H1 (cell line): Measurements from ENCODE around the gene CAPN15. TPM values are rescaled to one million over a fixed set of nuclear protein-coding genes. Genes with fewer than 3 reads are reported as not detected.

ENCODE experiments used
- CTCF ChIA-PET: fragments of 300-600 bp; sonication (Branson Sonifier 250); formaldehyde crosslinking; loops from one replicate; lab custom pipeline; 2021; ENCODE audit not compliant: partially characterized antibody; lab: Charles Lee
- POLR2A ChIA-PET: fragments of 300-600 bp; sonication (Branson Sonifier 250); formaldehyde crosslinking; loops from one replicate; lab custom pipeline; 2021; ENCODE audit warnings: inconsistent platforms; ENCODE audit not compliant: partially characterized antibody; lab: Charles Lee
- DNase-seq, 2 experiments: peaks; one replicate each; pipeline versions ENCODE4 v3.0.0 to v3.0.0-alpha.2; 2010 to 2022; ENCODE audit warnings: low spot score in 2 of 2, low read depth in 1 of 2, mixed read lengths in 1 of 2
- FAIRE-seq: peaks from 2 replicates; lab custom pipeline; 2011; peaks lifted over from hg19 to GRCh38; lab: Jason Lieb, UNC
- H2AFZ ChIP-seq: 2 replicates; pipeline ENCODE4 v1.8.1; 2012; ENCODE audit warnings: low read length, inconsistent platforms
- H2AK5ac ChIP-seq: 2 replicates; pipeline ENCODE4 v1.6.1; 2013; ENCODE audit warnings: low read depth, low read length
- H2BK120ac ChIP-seq: replicated peaks from 2 replicates; pipeline ENCODE3; 2013; ENCODE audit warnings: low read depth, low read length, inconsistent platforms
- H2BK12ac ChIP-seq: 2 replicates; pipeline ENCODE4 v1.6.1; 2013; ENCODE audit warnings: low read depth, low read length
- H2BK15ac ChIP-seq: 2 replicates; pipeline ENCODE4 v1.6.1; 2013; ENCODE audit warnings: low read length
- H2BK20ac ChIP-seq: 2 replicates; pipeline ENCODE4 v1.6.1; 2013; ENCODE audit warnings: low read length
- H2BK5ac ChIP-seq: 2 replicates; pipeline ENCODE4 v1.6.1; 2013; ENCODE audit warnings: low read depth, low read length
- H3K14ac ChIP-seq: 2 replicates; pipeline ENCODE4 v1.6.1; 2013; ENCODE audit warnings: inconsistent platforms; ENCODE audit not compliant: insufficient read length
- H3K18ac ChIP-seq: 2 replicates; pipeline ENCODE4 v1.6.1; 2013; ENCODE audit warnings: low read length; ENCODE audit errors: extremely low read depth
- H3K23ac ChIP-seq: 2 replicates; pipeline ENCODE4 v1.6.1; 2013; ENCODE audit warnings: inconsistent platforms; ENCODE audit not compliant: insufficient read length
- H3K23me2 ChIP-seq: 2 replicates; pipeline ENCODE4 v1.6.1; 2013; ENCODE audit warnings: low read depth, low read length
- H3K27ac ChIP-seq: 2 replicates; pipeline ENCODE4 v1.6.1; 2011; ENCODE audit warnings: low read depth, low read length, inconsistent platforms
- H3K27me3 ChIP-seq, 4 experiments: replicated peaks in 1 of 4; 1 replicate in 1 of 4; 2 replicates in 3 of 4; pipeline versions ENCODE4 v1.6.1 to v1.8.1; 2011 to 2013; ENCODE audit warnings: low read length in 3 of 4, mild to moderate bottlenecking in 3 of 4, inconsistent platforms in 2 of 4, mixed read lengths in 2 of 4, moderate library complexity in 1 of 4; ENCODE audit not compliant: control insufficient read depth in 3 of 4, insufficient read depth in 3 of 4; ENCODE audit errors: extremely low read depth in 1 of 4
- H3K36me3 ChIP-seq, 4 experiments: 2 replicates each; pipeline versions ENCODE4 v1.6.1 to v1.8.1; 2011 to 2013; ENCODE audit warnings: mild to moderate bottlenecking in 4 of 4, low read length in 3 of 4, moderate library complexity in 2 of 4, control low read depth in 1 of 4, inconsistent platforms in 1 of 4; ENCODE audit not compliant: insufficient read depth in 4 of 4, control insufficient read depth in 2 of 4
- H3K4ac ChIP-seq: replicated peaks from 2 replicates; pipeline ENCODE3; 2013; ENCODE audit warnings: low read length, low read depth, mixed read lengths, inconsistent platforms; ENCODE audit not compliant: insufficient read length
- H3K4me1 ChIP-seq, 4 experiments: replicated peaks in 1 of 4; 1 replicate in 1 of 4; 2 replicates in 3 of 4; pipeline versions ENCODE4 v1.6.1 to v1.8.1; 2011 to 2013; ENCODE audit warnings: low read length in 3 of 4, inconsistent platforms in 2 of 4, mixed read lengths in 1 of 4; ENCODE audit not compliant: insufficient read depth in 4 of 4, control insufficient read depth in 3 of 4
- H3K4me2 ChIP-seq, 2 experiments: 2 replicates each; pipeline versions ENCODE4 v1.6.1 to v1.8.1; 2011 to 2013; ENCODE audit warnings: low read depth in 2 of 2, low read length in 2 of 2, control low read depth in 1 of 2, inconsistent platforms in 1 of 2, mild to moderate bottlenecking in 1 of 2; ENCODE audit not compliant: insufficient read depth in 1 of 2
- H3K4me3 ChIP-seq, 4 experiments: fragments of 200-600, 300-600 bp in 1 of 4; sonication (generic), shearing (Covaris generic), sonication (Bioruptor Twin) in 1 of 4; 2 replicates each; pipeline versions ENCODE4 v1.5.1 to v1.8.1; 2011 to 2016; ENCODE audit warnings: low read length in 4 of 4, low read depth in 3 of 4, control low read depth in 2 of 4, inconsistent platforms in 2 of 4, mild to moderate bottlenecking in 2 of 4, mixed read lengths in 1 of 4, moderate library complexity in 1 of 4; ENCODE audit not compliant: insufficient read depth in 2 of 4; ENCODE audit errors: extremely low read depth in 1 of 4
- H3K56ac ChIP-seq: replicated peaks from 2 replicates; pipeline ENCODE3; 2013; ENCODE audit warnings: low read depth, mild to moderate bottlenecking, mixed read lengths, low read length, inconsistent platforms; ENCODE audit not compliant: insufficient read length
- H3K79me1 ChIP-seq: 2 replicates; pipeline ENCODE4 v1.6.1; 2013; ENCODE audit warnings: low read depth, low read length, control low read depth
- H3K79me2 ChIP-seq, 2 experiments: 2 replicates each; pipeline versions ENCODE4 v1.6.1 to v1.8.1; 2012 to 2013; ENCODE audit warnings: low read length in 2 of 2, mild to moderate bottlenecking in 2 of 2, inconsistent platforms in 1 of 2; ENCODE audit not compliant: insufficient read depth in 2 of 2, control insufficient read depth in 1 of 2
- H3K9ac ChIP-seq, 4 experiments: replicated peaks in 1 of 4; 1 replicate in 1 of 4; 2 replicates in 3 of 4; pipeline versions ENCODE4 v1.6.1 to v1.8.1; 2011 to 2013; ENCODE audit warnings: low read depth in 3 of 4, low read length in 3 of 4, control low read depth in 2 of 4, mild to moderate bottlenecking in 2 of 4, moderate library complexity in 2 of 4, inconsistent platforms in 1 of 4; ENCODE audit errors: extremely low read depth in 1 of 4
- H3K9me3 ChIP-seq, 2 experiments: 2 replicates each; pipeline versions ENCODE4 v1.6.1 to v1.8.1; 2012 to 2013; ENCODE audit warnings: mild to moderate bottlenecking in 2 of 2, moderate library complexity in 2 of 2, control low read depth in 1 of 2, inconsistent platforms in 1 of 2, low read depth in 1 of 2, low read length in 1 of 2, mixed read lengths in 1 of 2; ENCODE audit not compliant: insufficient read depth in 2 of 2
- H4K20me1 ChIP-seq, 2 experiments: replicated peaks in 1 of 2; 2 replicates each; pipeline versions ENCODE3 to v1.8.1; 2011 to 2013; ENCODE audit warnings: inconsistent platforms in 2 of 2, low read length in 2 of 2, mild to moderate bottlenecking in 1 of 2; ENCODE audit not compliant: insufficient read depth in 2 of 2, control insufficient read depth in 1 of 2
- H4K5ac ChIP-seq: 2 replicates; pipeline ENCODE4 v1.6.1; 2013; ENCODE audit warnings: low read length, low read depth, mixed read lengths, inconsistent platforms; ENCODE audit not compliant: insufficient read length
- H4K8ac ChIP-seq: 2 replicates; pipeline ENCODE4 v1.8.0; 2013; ENCODE audit warnings: mild to moderate bottlenecking, moderate library complexity, low read length, inconsistent platforms; ENCODE audit not compliant: insufficient read depth; ENCODE audit errors: extremely low read depth
- H4K91ac ChIP-seq: replicated peaks from 2 replicates; pipeline ENCODE3; 2013; ENCODE audit warnings: low read length, mixed read lengths, inconsistent platforms; ENCODE audit not compliant: insufficient read length
- BACH1 ChIP-seq: IDR thresholded peaks from 2 replicates; pipeline ENCODE4 v1.6.1; 2012; ENCODE audit warnings: low read length, improper control_type of control experiment
- CBX5 ChIP-seq: fragments of 300-800, 300-1000 bp; sonication (generic); IDR thresholded peaks from 2 replicates; pipeline ENCODE4 v1.7.1; 2016; ENCODE audit warnings: antibody characterized with exemption, low read length, low read depth
- HDAC6 ChIP-seq: IDR thresholded peaks from one replicate; pipeline ENCODE4 v1.7.1; 2012; ENCODE audit warnings: low read depth, mild to moderate bottlenecking, inconsistent platforms, low read length, moderate library complexity
- RAD21 ChIP-seq, 2 experiments: IDR thresholded peaks in 1 of 2; conservative IDR thresholded peaks in 1 of 2; 2 replicates each; pipeline ENCODE4 v1.6.1; 2011; ENCODE audit warnings: low read depth in 2 of 2, low read length in 2 of 2, improper control_type of control experiment in 1 of 2, inconsistent platforms in 1 of 2, mild to moderate bottlenecking in 1 of 2, moderate library complexity in 1 of 2
- SAP30 ChIP-seq: fragments of 300-600 bp; sonication (generic); IDR thresholded peaks from 2 replicates; pipeline ENCODE4 v1.7.1; 2012; ENCODE audit warnings: low read length, moderate library complexity, mild to moderate bottlenecking, inconsistent platforms; ENCODE audit not compliant: insufficient read depth, insufficient replicate concordance
- SIRT6 ChIP-seq: IDR thresholded peaks from one replicate; pipeline ENCODE4 v1.7.1; 2012; ENCODE audit warnings: low read length, inconsistent platforms
- SP4 ChIP-seq: IDR thresholded peaks from 2 replicates; pipeline ENCODE4 v1.6.1; 2012; ENCODE audit warnings: low read length, inconsistent platforms
- SUZ12 ChIP-seq: fragments of 200-600 bp; sonication (generic); IDR thresholded peaks from 2 replicates; pipeline ENCODE4 v1.6.1; 2012; ENCODE audit warnings: mild to moderate bottlenecking, inconsistent platforms, low read length, moderate library complexity, mixed read lengths
- TAF7 ChIP-seq: optimal IDR thresholded peaks from 2 replicates; pipeline ENCODE3; 2011; ENCODE audit warnings: low read depth, mild to moderate bottlenecking, inconsistent platforms, low read length, moderate library complexity, borderline replicate concordance
- TCF12 ChIP-seq: IDR thresholded peaks from 2 replicates; pipeline ENCODE4 v1.6.1; 2011; ENCODE audit warnings: low read depth, mild to moderate bottlenecking, low read length
- ZNF274 ChIP-seq: IDR thresholded peaks from 2 replicates; pipeline ENCODE4 v1.7.0; 2012; ENCODE audit warnings: low read length, borderline replicate concordance; ENCODE audit errors: extremely low read depth
- WGBS, 2 experiments: shearing (Covaris generic) in 1 of 2; methylation state at CpG; one replicate each; pipeline versions ENCODE4 v1.1.6 to v1.1.7; 2013 to 2015; ENCODE audit warnings: low lambda C conversion rate in 2 of 2, mixed read lengths in 2 of 2, inconsistent platforms in 1 of 2, low coverage in 1 of 2, missing lambda C conversion rate in 1 of 2; ENCODE audit not compliant: insufficient replicate concordance in 2 of 2, insufficient coverage in 1 of 2, insufficient read length in 1 of 2; ENCODE audit errors: extremely low coverage in 1 of 2, missing lambda C conversion rate in 1 of 2; 5-methylcytosine and 5-hydroxymethylcytosine counted together
- polyA plus RNA-seq, 7 experiments: library from polyadenylated mRNA; depleted of rRNA in 3 of 7; stranded (reverse) in 5 of 7; unstranded in 2 of 7; fragments of >200 nt in 5 of 7; fragments of 200-250 nt in 2 of 7; gene quantifications; 1 replicate in 5 of 7; 2 replicates in 1 of 7; 4 replicates in 1 of 7; pipeline versions ENCODE4 v1.2.1 to v1.2.3, GENCODE V29; 2011 to 2013; ENCODE audit warnings: missing spikeins in 2 of 7, mixed read lengths in 2 of 7
- total RNA-seq: library from RNA; stranded (reverse); fragmentation: NEBNext Ultra II Directional; extraction: Animal tissue kit (Norgen Biotek cat#: 25700); gene quantifications from 2 replicates; pipeline ENCODE4 v1.2.1, GENCODE V29; 2021

The CAPN15 gene
- total and polyA plus RNA-seq, 2 of the 8 experiments (the other 6 are each of a cell fraction or from before 2014, with no cell fraction given) = 38.9 to 76.9 TPM

DNA sequence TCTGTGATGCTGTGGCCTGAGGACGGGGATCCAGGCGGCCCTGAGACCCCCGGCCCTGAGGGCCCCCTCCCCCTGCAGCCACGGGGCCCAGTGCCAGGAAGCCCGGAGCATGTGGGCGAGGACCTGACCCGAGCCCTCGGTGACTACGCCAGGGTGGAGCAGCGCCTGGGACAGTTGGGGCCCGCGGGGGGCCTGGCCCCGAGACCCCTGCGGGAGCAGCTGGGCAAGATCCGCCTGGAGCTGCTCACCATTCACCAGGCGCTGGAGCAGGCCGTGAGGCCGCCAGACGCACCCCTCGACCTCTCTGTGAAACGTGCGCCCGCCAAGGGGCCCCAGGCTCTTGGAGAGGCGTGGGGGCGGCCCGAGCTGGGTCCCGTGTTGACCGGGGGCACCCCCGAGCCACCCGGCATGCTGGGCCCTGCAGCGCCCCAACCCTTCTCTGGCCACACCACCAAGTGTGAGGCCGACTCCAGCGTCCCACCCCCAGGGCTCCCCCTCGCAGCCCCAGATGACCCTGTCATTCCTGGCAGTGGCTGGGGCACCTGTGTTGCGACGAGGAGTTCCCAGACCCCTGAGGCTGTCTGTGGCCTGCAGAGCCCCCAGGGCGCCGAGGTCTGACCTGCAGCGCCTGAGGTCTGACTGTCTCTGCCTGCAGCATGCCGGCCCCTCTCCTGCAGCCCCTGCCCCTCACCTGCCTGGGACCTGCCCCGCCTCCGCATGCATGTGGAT, 37.3 kb downstream of the CAPN15 start:
- Histone ChIP-seq H3K79me2 (no peaks in the 10 kb centered on the region), H3K56ac (no peak overlapping the region), H2BK12ac (0 out of 2 replicates have a peak overlapping the region, but pooled peaks have one; percentile 39), H2AFZ (no peak overlapping the region), H3K4me2 (no peak overlapping the region), H3K4me3 (no peak overlapping the region), H3K23ac (no peak overlapping the region), H4K91ac (no peak overlapping the region), H3K79me1 (no peaks in the 10 kb centered on the region), H2AK5ac (no peak overlapping the region), H3K14ac (no peak overlapping the region), H3K23me2 (peaks cover 11% of the 10 kb centered on the region), H2BK5ac (no peak overlapping the region; the same call in 1 of the 2 replicates), H3K4ac (no peak overlapping the region), H4K8ac (no peak overlapping the region), H2BK20ac (no peak overlapping the region), H3K4me1 (peaks cover 0 to 28% (median 12%) of the 10 kb centered on the region in 4 experiments; a peak in 5 of 7 replicates), H4K5ac (no peak overlapping the region), H4K20me1 (peaks cover 0 to 3% of the 10 kb centered on the region in 2 experiments), H3K27ac (no peak overlapping the region), H3K18ac (no peak overlapping the region), H3K36me3 (no peaks in the 10 kb centered on the region; a peak in 1 of 8 replicates), H3K9me3 (no peaks in the 10 kb centered on the region), H3K27me3 (peaks cover 17 to 19% (median 18%) of the 10 kb centered on the region in 4 experiments; a peak in 6 of 7 replicates), H3K9ac (no peak overlapping the region; a peak in 1 of 7 replicates), H2BK15ac (no peak overlapping the region; the same call in 1 of the 2 replicates), H2BK120ac (no peak overlapping the region)
- WGBS, 2 experiments = 90% methylated on average over 26 of the region's 42 CpGs; no CpG with 5 or more reads in 1 of the 2 experiments
- CTCF ChIA-PET = interaction anchor here (0.6 to 1.8 kb wide), 4 partner anchors 9 to 1335 kb away, joined by 4 to 6 read pairs (median 4); no protein-coding TSS in a partner anchor
- FAIRE-seq (no peak), DNase-seq (no peak)
- POLR2A ChIA-PET = interaction anchor here (1.1 to 7.9 kb wide), 3 partner anchors 11 to 17 kb away, joined by 4 to 58 read pairs (median 4); no protein-coding TSS in a partner anchor
- TF ChIP-seq HDAC6 (no peak), TAF7 (no peak), SIRT6 (no peak), BACH1 (no peak), SAP30 (no peak), TCF12 (no peak), CBX5 (no peak), ZNF274 (no peak), SUZ12 (no peak), SP4 (no peak), RAD21 (IDR thresholded peaks at IDR 0.05 in 1 of 2, conservative IDR thresholded peaks at IDR 0.05 in 1 of 2; ENCODE audit: low read depth in 2 of 2, low read length in 2 of 2) (no peak)
